OCI-LY1 (cell line): ENCODE results near the gene BIVM.

ENCODE experiments used
- H2AFZ ChIP-seq: fragments of 200-600 bp; sonication (generic), shearing (Covaris generic); 2 replicates; pipeline ENCODE4 v1.6.0; 2014; ENCODE audit warnings: antibody characterized with exemption, mild to moderate bottlenecking, low read length
- H3F3A ChIP-seq: fragments of 200-600 bp; sonication (generic), shearing (Covaris generic); 2 replicates; pipeline ENCODE4 v1.6.0; 2014; ENCODE audit warnings: mild to moderate bottlenecking, antibody characterized with exemption, low read length, moderate library complexity; ENCODE audit not compliant: insufficient read depth
- H3K27ac ChIP-seq: fragments of 200-600 bp; sonication (generic); 2 replicates; pipeline ENCODE4 v1.5.1; 2014; ENCODE audit warnings: low read length, mixed run types, mild to moderate bottlenecking, low read depth; ENCODE audit not compliant: poor library complexity, severe bottlenecking
- H3K27me3 ChIP-seq: fragments of 200-600 bp; sonication (generic); 2 replicates; pipeline ENCODE4 v1.6.0; 2014; ENCODE audit warnings: antibody characterized with exemption, mild to moderate bottlenecking, low read length, moderate library complexity; ENCODE audit not compliant: insufficient read depth
- H3K36me3 ChIP-seq: fragments of 200-600 bp; sonication (generic); 2 replicates; pipeline ENCODE4 v1.6.1; 2014; ENCODE audit warnings: mild to moderate bottlenecking, antibody characterized with exemption, low read length, moderate library complexity, mixed read lengths; ENCODE audit not compliant: insufficient read depth
- H3K4me1 ChIP-seq: fragments of 200-600 bp; sonication (generic); 2 replicates; pipeline ENCODE4 v1.5.1; 2014; ENCODE audit warnings: mild to moderate bottlenecking, low read length, moderate library complexity; ENCODE audit not compliant: insufficient read depth, severe bottlenecking
- H3K4me2 ChIP-seq: fragments of 200-600 bp; sonication (generic), shearing (Covaris generic); 2 replicates; pipeline ENCODE4 v1.6.1; 2014; ENCODE audit warnings: low read length
- H3K4me3 ChIP-seq: fragments of 200-600 bp; sonication (generic); 2 replicates; pipeline ENCODE4 v1.5.1; 2014; ENCODE audit warnings: low read length, low read depth, mild to moderate bottlenecking, mixed read lengths; ENCODE audit not compliant: poor library complexity, severe bottlenecking
- H3K79me2 ChIP-seq: fragments of 200-600 bp; shearing (Covaris generic); 2 replicates; pipeline ENCODE4 v1.6.1; 2016; ENCODE audit warnings: mixed run types, low read length, mixed read lengths; ENCODE audit not compliant: insufficient read depth
- H3K9ac ChIP-seq: fragments of 200-600 bp; sonication (generic), shearing (Covaris generic); 2 replicates; pipeline ENCODE4 v1.6.1; 2014; ENCODE audit warnings: mild to moderate bottlenecking, low read length, mixed read lengths
- H3K9me2 ChIP-seq: fragments of 200-600 bp; sonication (generic), shearing (Covaris generic); 2 replicates; pipeline ENCODE4 v1.6.1; 2014; ENCODE audit warnings: low read depth, mild to moderate bottlenecking, low read length, mixed read lengths
- H3K9me3 ChIP-seq: fragments of 200-600 bp; shearing (Covaris generic); 2 replicates; pipeline ENCODE4 v1.6.1; 2014; ENCODE audit warnings: low read length, mixed read lengths
- H4K20me1 ChIP-seq: fragments of 200-600 bp; sonication (generic), shearing (Covaris generic); 2 replicates; pipeline ENCODE4 v1.6.0; 2016; ENCODE audit warnings: mild to moderate bottlenecking, low read length; ENCODE audit not compliant: insufficient read depth
- EZH2 ChIP-seq: fragments of 200-600 bp; sonication (generic), shearing (Covaris generic); IDR thresholded peaks from 2 replicates; pipeline ENCODE4 v1.8.0; 2017; ENCODE audit warnings: borderline replicate concordance, mixed run types, mild to moderate bottlenecking, antibody characterized with exemption, low read length, moderate library complexity, mixed read lengths
- TF ChIP-seq, protein P1 (sequence below): fragments of 200-600 bp; sonication (generic), shearing (Covaris generic); IDR thresholded peaks from 2 replicates; pipeline ENCODE4 v1.5.1; 2017; ENCODE audit warnings: mild to moderate bottlenecking, antibody characterized with exemption, low read length, moderate library complexity, mixed read lengths

BIVM gene

DNA sequence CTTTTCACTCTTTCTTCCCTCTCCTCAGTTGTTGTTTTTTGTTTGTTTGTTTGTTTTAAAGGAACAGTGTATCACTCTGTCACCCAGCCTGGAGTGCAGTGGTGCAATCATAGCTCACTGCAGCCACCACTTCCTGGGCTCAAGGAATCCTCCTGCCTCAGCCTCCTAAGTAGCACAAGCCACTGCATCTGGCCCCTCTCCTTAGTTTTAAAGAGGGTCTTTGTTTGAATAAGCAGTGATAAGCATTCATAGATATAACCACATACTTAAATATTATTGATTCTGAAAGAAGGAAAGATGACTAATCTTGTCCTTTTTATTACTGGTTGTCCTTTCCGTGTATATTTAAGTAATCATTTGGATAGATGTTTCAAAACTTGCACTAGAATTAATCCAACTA, 73.6 kb downstream of the BIVM start:
- no peaks in the 10 kb centered on the region for H3K79me2 ChIP-seq
- no peak overlapping the region for H3K27ac ChIP-seq
- H4K20me1 ChIP-seq, result no peaks in the 10 kb centered on the region
- H2AFZ ChIP-seq, result no peak overlapping the region
- H3K9me2 ChIP-seq, result no peaks in the 10 kb centered on the region
- peaks cover 83% of the 10 kb centered on the region for H3K36me3 ChIP-seq
- no peaks in the 10 kb centered on the region for H3K27me3 ChIP-seq
- H3K9me3 ChIP-seq, result no peaks in the 10 kb centered on the region
- H3K4me1 ChIP-seq, result peaks cover 4% of the 10 kb centered on the region
- no peak overlapping the region for H3K4me2 ChIP-seq
- H3K4me3 ChIP-seq, result no peak overlapping the region
- TF ChIP-seq, protein P1, sequence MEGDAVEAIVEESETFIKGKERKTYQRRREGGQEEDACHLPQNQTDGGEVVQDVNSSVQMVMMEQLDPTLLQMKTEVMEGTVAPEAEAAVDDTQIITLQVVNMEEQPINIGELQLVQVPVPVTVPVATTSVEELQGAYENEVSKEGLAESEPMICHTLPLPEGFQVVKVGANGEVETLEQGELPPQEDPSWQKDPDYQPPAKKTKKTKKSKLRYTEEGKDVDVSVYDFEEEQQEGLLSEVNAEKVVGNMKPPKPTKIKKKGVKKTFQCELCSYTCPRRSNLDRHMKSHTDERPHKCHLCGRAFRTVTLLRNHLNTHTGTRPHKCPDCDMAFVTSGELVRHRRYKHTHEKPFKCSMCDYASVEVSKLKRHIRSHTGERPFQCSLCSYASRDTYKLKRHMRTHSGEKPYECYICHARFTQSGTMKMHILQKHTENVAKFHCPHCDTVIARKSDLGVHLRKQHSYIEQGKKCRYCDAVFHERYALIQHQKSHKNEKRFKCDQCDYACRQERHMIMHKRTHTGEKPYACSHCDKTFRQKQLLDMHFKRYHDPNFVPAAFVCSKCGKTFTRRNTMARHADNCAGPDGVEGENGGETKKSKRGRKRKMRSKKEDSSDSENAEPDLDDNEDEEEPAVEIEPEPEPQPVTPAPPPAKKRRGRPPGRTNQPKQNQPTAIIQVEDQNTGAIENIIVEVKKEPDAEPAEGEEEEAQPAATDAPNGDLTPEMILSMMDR, result no peak
- no peak for TF ChIP-seq EZH2
- no peak overlapping the region for H3K9ac ChIP-seq
- H3F3A ChIP-seq, result peaks cover 8% of the 10 kb centered on the region; the same call in 1 of the 2 replicates

DNA sequence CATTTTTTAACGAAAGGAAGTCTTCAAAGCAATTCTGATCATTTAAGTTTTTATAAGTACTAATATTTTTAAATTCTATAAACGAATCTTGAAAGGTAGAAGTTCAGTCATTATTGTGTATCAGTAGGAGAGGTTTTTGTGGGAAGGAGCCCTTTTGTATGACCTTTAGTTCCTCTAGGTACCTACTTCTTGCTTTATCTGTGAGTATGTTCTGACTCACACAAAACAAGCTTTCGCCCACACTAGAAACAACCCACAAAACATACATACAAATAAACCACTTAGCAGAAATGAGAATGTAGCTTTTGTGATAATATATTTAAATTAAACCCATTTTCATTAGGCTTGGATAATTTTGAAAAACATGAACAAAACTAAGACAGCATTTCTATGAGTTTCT, 74.7 kb downstream of the BIVM start:
- Histone ChIP-seq H3K4me3 (no peak overlapping the region), H2AFZ (no peak overlapping the region), H3K36me3 (peaks cover 74% of the 10 kb centered on the region), H3F3A (peaks cover 8% of the 10 kb centered on the region; the same call in 1 of the 2 replicates), H3K9ac (no peak overlapping the region), H4K20me1 (no peaks in the 10 kb centered on the region), H3K79me2 (no peaks in the 10 kb centered on the region), H3K27me3 (no peaks in the 10 kb centered on the region), H3K4me1 (peaks cover 4% of the 10 kb centered on the region), H3K9me3 (no peaks in the 10 kb centered on the region), H3K9me2 (no peaks in the 10 kb centered on the region), H3K4me2 (no peak overlapping the region), H3K27ac (no peak overlapping the region)
- TF ChIP-seq, protein P1, result no peak
- no peak for TF ChIP-seq EZH2

DNA sequence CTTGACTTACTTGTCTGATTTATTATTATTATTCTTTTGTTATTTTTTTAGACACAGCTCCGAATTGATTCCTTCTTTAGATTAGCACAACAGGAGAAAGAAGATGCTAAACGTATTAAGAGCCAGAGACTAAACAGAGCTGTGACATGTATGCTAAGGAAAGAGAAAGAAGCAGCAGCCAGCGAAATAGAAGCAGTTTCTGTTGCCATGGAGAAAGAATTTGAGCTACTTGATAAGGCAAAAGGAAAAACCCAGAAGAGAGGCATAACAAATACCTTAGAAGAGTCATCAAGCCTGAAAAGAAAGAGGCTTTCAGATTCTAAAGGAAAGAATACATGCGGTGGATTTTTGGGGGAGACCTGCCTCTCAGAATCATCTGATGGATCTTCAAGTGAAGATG, 76.3 kb downstream of the BIVM start:
- peaks cover 60% of the 10 kb centered on the region for H3K36me3 ChIP-seq
- 0 out of 2 replicates have a peak, but pooled peaks cover 1% of the 10 kb centered on the region for H3F3A ChIP-seq
- H3K9me2 ChIP-seq, result no peaks in the 10 kb centered on the region
- no peak for TF ChIP-seq EZH2
- TF ChIP-seq, protein P1, result no peak
- peaks cover 4% of the 10 kb centered on the region for H3K4me1 ChIP-seq
- no peaks in the 10 kb centered on the region for H3K9me3 ChIP-seq
- H3K27me3 ChIP-seq, result no peaks in the 10 kb centered on the region
- H3K27ac ChIP-seq, result no peak overlapping the region
- H3K4me2 ChIP-seq, result no peak overlapping the region
- no peaks in the 10 kb centered on the region for H4K20me1 ChIP-seq
- no peak overlapping the region for H3K9ac ChIP-seq
- no peaks in the 10 kb centered on the region for H3K79me2 ChIP-seq
- no peak overlapping the region for H3K4me3 ChIP-seq
- H2AFZ ChIP-seq, result no peak overlapping the region
